ENCODE data around the gene R3HDML.

Gene R3HDML

GRCh38 chr20:44400671-44400969 is 63.8 kb downstream of the R3HDML start:
- H3K27ac Mint-ChIP-seq, result no peak overlapping the region
- H3K4me1 Mint-ChIP-seq, result peaks cover 8% of the 10 kb centered on the region
- TF ChIP-seq CTCF (IDR thresholded peaks at IDR 0.05), result no peak
- no peaks in the 10 kb centered on the region for H3K9me3 Mint-ChIP-seq
- peaks cover 38% of the 10 kb centered on the region for H3K27me3 Mint-ChIP-seq (ENCODE audit: low read depth, poor library complexity)
- no peaks in the 10 kb centered on the region for H3K36me3 Mint-ChIP-seq (ENCODE audit: low read depth)
- no peak overlapping the region for H3K4me3 Mint-ChIP-seq
- DNase-seq, result no peak

Data from nephron progenitor cell (in vitro differentiated cells).